DMS114 treated with DMSO at 0.1 percent for 48 hours (cell line): ENCODE data around the gene CCDC110.

Experiments
- DNase-seq: peaks from one replicate; lab custom pipeline; 2025; ENCODE audit not compliant: unreplicated experiment; lab: John Stamatoyannopoulos, UW

The CCDC110 gene

GRCh38 chr4:185473247-185473646 lies 1.7 kb upstream of the CCDC110 start:
- no peak for DNase-seq

DNA sequence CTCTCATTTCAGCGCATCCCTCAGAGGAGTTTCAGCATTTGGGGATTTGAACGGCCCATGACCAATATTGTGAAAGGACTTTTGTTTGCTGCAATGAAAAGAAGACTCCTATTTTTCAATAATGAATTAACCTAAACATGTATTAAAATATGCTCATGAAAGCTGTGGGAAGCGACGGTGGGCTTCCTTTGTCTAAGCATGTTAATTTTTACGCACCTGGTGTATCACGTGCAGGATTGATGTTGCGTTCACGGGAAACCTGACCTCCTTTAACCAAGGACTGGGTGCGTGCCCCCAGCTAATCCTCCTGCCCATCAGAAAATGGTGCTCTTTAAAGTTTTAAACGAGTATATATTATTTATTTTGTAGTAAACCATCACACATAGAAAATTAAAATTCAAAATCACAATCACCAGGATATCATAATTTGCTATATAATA lies 590 bp upstream of the CCDC110 start:
- DNase-seq: no peak

GRCh38 chr4:185470501-185471195 lies 885 bp downstream of the CCDC110 start:
- DNase-seq: no peak

- DNase-seq: no peak
Measured at GRCh38 chr4:185469580-185470154, 1.9 kb downstream of the CCDC110 start.

DNA sequence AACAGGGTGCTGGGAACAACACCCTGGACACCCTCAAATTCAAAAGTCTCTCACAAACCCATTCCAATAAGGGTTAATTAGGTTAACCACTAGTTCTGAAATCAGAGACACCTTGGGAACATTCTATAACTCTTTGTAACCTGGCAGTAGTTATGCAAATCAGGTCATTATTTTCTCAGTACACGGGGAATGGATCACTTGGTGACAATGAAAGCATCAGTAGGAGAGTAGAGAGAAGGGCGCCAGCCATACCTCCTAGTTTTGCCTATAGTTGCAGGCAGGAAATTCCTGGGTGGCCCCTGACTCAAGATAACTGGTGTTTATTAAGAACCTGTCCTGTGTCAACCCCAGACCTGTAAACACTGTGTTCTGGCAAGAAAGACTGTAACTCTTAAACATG lies 2.5 kb downstream of the CCDC110 start:
- no peak for DNase-seq

DNA sequence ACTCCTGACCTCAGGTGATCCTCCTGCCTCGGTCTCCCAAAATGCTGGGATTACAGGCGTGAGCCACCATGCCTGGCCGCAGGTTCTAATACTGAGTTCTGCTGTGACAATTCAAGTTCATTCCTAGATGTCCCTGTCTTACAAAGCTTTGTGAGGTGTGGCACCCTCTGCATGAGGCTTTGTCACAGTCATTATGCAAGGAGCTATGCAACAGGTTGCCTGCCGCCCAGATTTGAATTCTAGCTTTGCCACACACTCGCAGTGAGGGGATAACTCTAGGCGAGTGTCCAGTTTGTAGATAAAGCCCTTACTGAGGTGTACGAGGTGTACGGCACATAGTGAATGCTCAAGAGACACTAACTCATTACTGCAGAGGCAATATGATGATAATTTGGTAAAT lies 3.5 kb downstream of the CCDC110 start:
- DNase-seq: no peak

GRCh38 chr4:185467101-185467500 lies 4.4 kb downstream of the CCDC110 start:
- DNase-seq: no peak

DNA sequence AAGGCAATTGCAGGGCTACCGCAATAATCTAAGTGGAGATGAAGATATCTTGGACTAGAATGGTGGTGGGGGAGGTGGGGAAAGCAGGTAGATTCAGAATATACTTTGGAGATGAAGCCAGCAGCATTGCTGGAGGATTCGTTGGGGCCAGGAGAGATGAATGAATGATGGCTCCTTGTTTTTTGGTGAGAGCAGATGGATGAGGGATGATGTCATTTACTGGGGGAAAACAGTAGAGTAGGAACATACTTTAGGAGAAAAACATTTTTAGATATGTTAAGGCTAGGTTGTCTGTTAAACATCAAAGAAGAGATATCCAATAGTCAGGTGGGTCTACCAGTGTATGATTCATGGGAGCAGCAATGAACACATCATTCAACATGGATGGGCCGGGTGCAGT lies 5.8 kb downstream of the CCDC110 start:
- no peak for DNase-seq

DNA sequence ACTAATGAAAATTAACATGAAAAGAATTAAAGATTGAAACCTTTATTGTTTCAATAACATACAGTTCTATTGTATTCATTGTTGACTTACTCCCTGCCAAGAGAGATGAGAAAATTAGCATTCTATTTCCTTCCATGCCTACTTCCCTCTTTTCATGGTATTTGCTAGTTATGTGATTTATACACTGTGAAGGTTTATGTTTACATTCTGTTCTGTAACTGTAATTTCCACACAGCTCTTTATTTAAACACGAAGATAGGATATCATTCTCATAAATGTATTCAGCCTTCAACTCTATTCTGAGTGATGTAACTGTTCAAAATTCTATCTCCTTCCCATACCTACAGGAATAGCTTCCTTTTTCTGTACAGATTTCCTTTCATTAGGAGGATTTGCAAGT lies 6.6 kb downstream of the CCDC110 start:
- DNase-seq: no peak

DNA sequence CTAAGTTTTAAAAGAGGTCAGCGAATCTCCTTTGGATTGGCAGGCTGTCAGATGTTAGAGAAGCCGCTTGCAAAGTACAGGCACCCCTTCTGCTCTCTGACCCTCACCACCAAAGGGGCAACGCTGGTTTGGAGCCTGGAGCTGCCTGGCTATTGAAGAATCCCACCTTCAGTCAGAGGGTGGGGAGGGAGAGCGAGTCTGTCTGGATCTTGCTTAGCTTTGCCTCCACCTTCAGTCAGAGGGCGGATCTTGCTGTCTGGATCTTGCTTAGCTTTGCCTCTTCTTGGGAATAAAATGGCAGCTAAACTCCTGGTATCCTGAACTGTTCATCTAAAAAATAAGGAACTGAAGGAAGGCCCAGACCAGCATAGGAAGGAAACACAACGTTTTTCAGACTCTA lies 7.3 kb downstream of the CCDC110 start:
- DNase-seq: no peak

DNA sequence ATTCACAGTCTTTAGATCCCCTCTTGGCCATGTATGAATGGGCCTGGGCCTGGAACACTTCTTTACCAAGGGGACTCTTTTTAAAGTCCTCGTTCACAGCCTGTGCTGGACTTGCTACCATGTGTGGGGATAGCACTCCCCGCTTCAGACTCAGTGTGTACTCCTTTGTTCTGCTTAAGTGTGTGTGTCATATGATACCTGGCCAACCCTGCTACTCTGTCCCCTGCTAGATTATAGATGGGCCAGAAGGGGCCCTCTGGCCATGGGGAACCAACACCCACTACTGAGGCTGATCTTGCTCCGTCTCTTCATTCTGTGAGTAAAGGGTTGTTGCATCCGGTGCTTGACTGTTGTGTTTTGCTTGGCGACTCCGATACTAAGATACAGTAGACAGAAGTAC lies 8.0 kb downstream of the CCDC110 start:
- DNase-seq: no peak

DNA sequence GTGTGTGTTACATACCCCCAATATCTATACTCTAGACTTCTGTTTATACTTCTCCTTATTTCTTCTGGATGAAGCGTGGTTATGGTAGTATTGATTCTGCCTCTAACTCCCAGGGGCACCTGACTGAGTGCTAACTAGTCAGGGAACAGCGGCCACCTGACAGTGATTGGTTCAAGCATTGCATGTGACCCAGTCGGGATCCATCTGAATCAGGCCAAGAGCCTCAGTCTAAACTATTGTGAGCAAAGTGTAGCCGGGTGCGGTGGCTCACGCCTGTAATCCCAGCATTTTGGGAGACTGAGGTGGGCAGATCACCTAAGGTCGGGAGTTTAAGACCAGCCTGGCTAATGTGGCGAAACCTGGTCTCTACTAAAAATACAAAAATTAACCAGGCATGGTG lies 10.0 kb downstream of the CCDC110 start:
- DNase-seq: no peak

DNA sequence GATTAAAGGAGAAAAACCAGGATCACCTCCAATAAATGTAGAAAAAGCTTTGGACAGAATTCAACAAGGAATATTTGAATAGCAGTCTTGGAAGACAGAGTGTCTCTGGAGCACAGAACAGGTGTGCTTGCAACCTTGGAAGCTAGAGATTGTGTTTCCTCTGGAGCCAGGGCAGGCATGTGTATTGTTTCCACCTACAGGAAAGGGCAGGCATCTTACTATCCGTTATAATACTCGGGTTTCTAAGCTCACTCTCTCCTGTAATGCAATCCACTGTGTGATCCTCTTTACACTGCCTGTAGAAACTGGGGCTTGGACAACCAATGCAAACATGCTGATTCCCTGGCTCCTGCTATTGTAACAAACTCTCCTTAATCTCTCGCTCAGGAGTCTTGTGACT lies 14.4 kb downstream of the CCDC110 start:
- no peak for DNase-seq

DNA sequence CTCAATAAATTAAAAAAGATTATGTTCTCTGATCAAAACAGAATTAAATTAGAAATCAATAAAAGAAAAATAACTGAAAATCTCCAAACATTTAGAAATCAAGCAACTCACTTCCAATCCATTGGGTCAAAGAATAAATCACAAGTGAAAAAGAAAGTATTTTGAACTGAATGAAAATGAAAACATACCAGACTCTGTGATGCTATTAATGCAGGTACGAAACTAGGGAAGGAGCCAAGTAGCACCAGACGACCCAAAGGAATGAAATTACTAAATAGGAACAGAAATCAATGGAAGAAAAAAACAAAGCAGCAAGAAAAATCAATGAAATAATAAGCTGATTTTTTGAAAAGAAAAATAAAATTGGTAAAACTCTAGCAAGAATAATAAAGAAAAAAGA lies 15.4 kb downstream of the CCDC110 start:
- DNase-seq: no peak

- no peak for DNase-seq
Measured at GRCh38 chr4:185445209-185445608, 26.3 kb downstream of the CCDC110 start.

DNA sequence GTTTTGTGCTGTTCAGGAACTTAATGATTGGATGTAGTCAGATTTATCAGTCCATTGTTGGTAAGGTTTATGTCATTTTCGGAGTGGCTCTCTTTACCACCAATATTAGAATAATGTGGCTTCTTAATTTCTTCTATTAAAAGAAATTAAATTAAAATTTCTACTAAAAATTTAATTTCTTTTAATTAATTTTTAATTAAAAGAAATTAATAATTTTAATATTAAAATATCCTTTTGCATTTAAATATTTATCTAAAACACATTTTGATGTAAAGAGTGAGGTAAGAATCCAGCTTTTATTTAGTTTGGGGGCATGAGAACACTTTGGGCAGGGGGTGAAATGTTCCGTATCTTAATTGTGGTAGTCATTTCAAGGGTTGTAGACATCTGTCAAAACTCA lies 30.1 kb downstream of the CCDC110 start:
- no peak for DNase-seq

DNA sequence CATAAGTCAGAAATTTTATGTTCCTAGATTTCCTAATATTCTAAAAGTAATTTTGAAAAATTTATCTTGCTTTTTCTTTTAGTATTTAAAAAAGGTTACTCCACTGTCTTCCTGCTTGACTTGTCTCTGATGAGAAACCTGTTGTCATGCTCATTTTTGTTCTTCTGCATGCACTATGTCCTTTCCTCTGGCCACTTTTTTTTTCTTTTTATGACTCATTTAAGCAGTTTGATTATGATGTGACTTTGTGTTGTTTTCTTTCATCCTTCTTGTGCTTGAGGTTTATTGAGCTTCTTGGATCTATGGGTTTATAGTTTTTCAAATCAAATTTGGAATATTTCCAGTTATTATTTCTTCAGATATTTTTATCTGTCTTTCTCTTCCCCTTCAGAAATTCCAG lies 33.7 kb downstream of the CCDC110 start:
- DNase-seq: no peak

- no peak for DNase-seq
Measured at GRCh38 chr4:185435466-185435865, 36.1 kb downstream of the CCDC110 start.

DNA sequence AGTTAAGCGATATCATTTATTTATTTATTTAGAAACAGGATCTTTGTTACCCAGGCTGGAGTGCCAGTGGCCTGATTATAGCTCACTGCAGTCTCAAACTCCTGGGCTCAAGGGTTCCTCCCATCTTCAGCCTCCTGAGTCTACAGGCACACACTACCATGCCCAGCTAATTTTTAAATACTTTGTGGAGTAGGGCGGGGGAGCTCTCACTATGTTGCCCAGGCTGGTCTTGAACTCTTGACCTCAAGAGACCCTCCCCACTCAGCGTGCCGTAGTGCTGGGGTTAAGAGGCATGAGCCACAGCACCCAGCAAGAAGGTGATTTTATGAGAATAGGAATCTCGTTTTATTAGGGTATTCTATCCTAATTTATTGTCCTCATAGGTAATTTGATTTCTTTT lies 41.9 kb downstream of the CCDC110 start:
- DNase-seq: no peak

GRCh38 chr4:185426960-185427688 lies 44.4 kb downstream of the CCDC110 start:
- no peak for DNase-seq

DNA sequence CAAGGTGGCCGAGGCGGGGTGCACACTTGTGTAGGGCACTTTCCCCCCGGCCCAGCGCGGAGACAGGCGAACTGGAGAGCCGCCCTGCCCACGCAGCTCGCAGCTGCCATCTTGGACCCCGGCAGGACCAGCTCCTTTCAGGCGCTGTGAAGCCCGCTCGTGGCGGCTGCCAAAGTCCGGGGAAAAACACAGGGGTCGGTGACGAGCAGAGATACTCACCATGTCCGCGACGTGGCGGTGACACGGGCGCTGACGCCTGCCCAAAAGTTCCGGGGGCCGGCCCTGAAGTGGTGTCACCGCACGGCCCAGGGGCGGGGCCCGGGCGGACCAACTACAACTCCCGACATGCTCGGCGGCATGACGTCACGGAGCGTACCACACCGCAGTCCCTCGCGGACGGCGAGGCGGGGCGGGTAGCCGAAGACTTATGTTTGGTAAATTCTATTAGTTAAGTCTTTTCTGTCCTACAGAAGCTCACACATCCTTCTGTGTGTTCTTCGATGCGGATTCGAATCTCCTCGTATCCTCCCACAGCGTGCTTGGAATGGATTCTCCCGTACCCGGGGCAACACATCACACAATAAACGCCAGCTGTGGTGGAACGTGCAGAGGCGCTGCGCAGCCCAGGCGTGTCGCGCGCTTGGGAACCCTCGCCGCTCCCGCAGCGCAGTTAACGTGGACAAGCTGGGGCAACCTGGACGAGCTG lies 45.7 kb downstream of the CCDC110 start, which contains the start of gene UFSP2:
TSS of gene UFSP2 (minus strand) at position 318 of the 706 bp plus-strand sequence. CDS start at position 222, 96 bp downstream.
- DNase-seq: peak; percentile 68
